HepG2 (cell line): ENCODE measurements around the gene TOM1L2. TPM values are rescaled to one million over a fixed set of nuclear protein-coding genes. Genes with fewer than 3 reads are reported as not detected.

Experiments
- ATAC-seq: fragments of 200-7000 bp; cut with Tn5 transposase; 3 replicates; pipeline ENCODE4 v1.9.1; 2020; ENCODE audit warnings: mild to moderate bottlenecking, moderate library complexity
- BruUV-seq: library from RNA; stranded (reverse); fragments of 400-500 nt; replicated peaks from 2 replicates; lab custom pipeline; 2021; lab: Mats Ljungman, UMichigan
- CTCF ChIA-PET: fragments of 300-600 bp; formaldehyde crosslinking; extraction: SDS; loops from one replicate; lab custom pipeline; 2021; ENCODE audit warnings: low total read pairs, inconsistent platforms, low intra/inter-chr PET ratio; lab: Yijun Ruan, JAX
- POLR2A ChIA-PET: fragments of 350-600 bp; sonication (Branson Sonifier 250); formaldehyde crosslinking; loops from one replicate; lab custom pipeline; 2020; ENCODE audit warnings: antibody characterized with exemption, inconsistent platforms; lab: Yijun Ruan, JAX
- DNase-seq: peaks from one replicate; pipeline ENCODE4 v3.0.0-alpha.2; 2015; ENCODE audit warnings: low spot score
- FAIRE-seq: peaks from 3 replicates; lab custom pipeline; 2011; peaks lifted over from hg19 to GRCh38; lab: Jason Lieb, UNC
- H2AFZ ChIP-seq: one replicate; pipeline ENCODE4 v1.6.1; 2011; ENCODE audit warnings: low read length, inconsistent platforms
- H3K27ac ChIP-seq: fragments of 300-600 bp; 3 replicates; pipeline ENCODE4 v1.8.0; 2011; ENCODE audit warnings: mixed run types, mild to moderate bottlenecking, mixed read lengths, low read length, inconsistent platforms; ENCODE audit not compliant: insufficient read depth; ENCODE audit errors: extremely low read length
- H3K27me3 ChIP-seq, 2 experiments: fragments of 200-600 bp in 1 of 2; 2 replicates in 1 of 2; 3 replicates in 1 of 2; pipeline versions ENCODE4 v1.6.0 to v1.8.0; 2011; ENCODE audit warnings: low read length in 2 of 2, mild to moderate bottlenecking in 2 of 2, moderate library complexity in 2 of 2, inconsistent platforms in 1 of 2; ENCODE audit not compliant: insufficient read depth in 2 of 2, control insufficient read depth in 1 of 2
- H3K36me3 ChIP-seq, 2 experiments: fragments of 200-600 bp in 1 of 2; replicated peaks in 1 of 2; 2 replicates in 1 of 2; 3 replicates in 1 of 2; pipeline versions ENCODE4 v1.5.1 to v1.8.0; 2011; ENCODE audit warnings: low read length in 2 of 2, inconsistent platforms in 1 of 2; ENCODE audit not compliant: insufficient read depth in 2 of 2, control insufficient read depth in 1 of 2
- H3K4me1 ChIP-seq: 2 replicates; pipeline ENCODE4 v1.5.1; 2012; ENCODE audit warnings: low read length, inconsistent platforms; ENCODE audit not compliant: insufficient read depth
- H3K4me2 ChIP-seq: 2 replicates; pipeline ENCODE4 v1.6.0; 2011; ENCODE audit warnings: low read depth, low read length, inconsistent platforms
- H3K4me3 ChIP-seq, 3 experiments: fragments of 200-600 bp in 1 of 3; sonication (generic), shearing (Covaris generic) in 1 of 3; replicated peaks in 1 of 3; 2 replicates each; pipeline ENCODE4 v1.5.1; 2011 to 2016; ENCODE audit warnings: low read length in 3 of 3, inconsistent platforms in 2 of 3, low read depth in 2 of 3, mild to moderate bottlenecking in 2 of 3, control low read depth in 1 of 3, mixed read lengths in 1 of 3; ENCODE audit not compliant: insufficient read depth in 1 of 3
- H3K79me2 ChIP-seq: one replicate; pipeline ENCODE4 v1.6.1; 2011; ENCODE audit warnings: low read length, inconsistent platforms; ENCODE audit not compliant: insufficient read depth
- H3K9ac ChIP-seq: 2 replicates; pipeline ENCODE4 v1.6.0; 2011; ENCODE audit warnings: mild to moderate bottlenecking, low read depth, low read length, inconsistent platforms; ENCODE audit not compliant: insufficient read depth
- H3K9me3 ChIP-seq: 2 replicates; pipeline ENCODE4 v1.5.1; 2012; ENCODE audit warnings: mild to moderate bottlenecking, low read length
- H4K20me1 ChIP-seq: 2 replicates; pipeline ENCODE4 v1.6.0; 2011; ENCODE audit warnings: inconsistent platforms, mild to moderate bottlenecking, low read length, moderate library complexity; ENCODE audit not compliant: insufficient read depth
- CHD2 ChIP-seq: IDR thresholded peaks from 2 replicates; pipeline ENCODE4 v1.6.1; 2011; ENCODE audit warnings: low read depth, low read length, improper control_type of control experiment
- CREB3 ChIP-seq: sonication (generic); formaldehyde crosslinking; IDR thresholded peaks from 2 replicates; pipeline ENCODE4 v1.5.0; 2020; ENCODE audit warnings: missing genetic modification reagents
- POLR2AphosphoS2 ChIP-seq: IDR thresholded peaks from 2 replicates; pipeline ENCODE4 v1.6.1; 2011; ENCODE audit warnings: low read depth, low read length, improper control_type of control experiment
- ZNF142 ChIP-seq: sonication (generic); formaldehyde crosslinking; IDR thresholded peaks from 2 replicates; pipeline ENCODE4 v1.4.0; 2020; ENCODE audit warnings: missing genetic modification reagents
- ZNF512B ChIP-seq: sonication (generic); formaldehyde crosslinking; IDR thresholded peaks from 2 replicates; pipeline ENCODE4 v1.5.1; 2020; ENCODE audit warnings: missing genetic modification reagents, mild to moderate bottlenecking, borderline replicate concordance
- ZNF691 ChIP-seq: sonication (generic); formaldehyde crosslinking; IDR thresholded peaks from 2 replicates; pipeline ENCODE4 v1.4.0; 2020; ENCODE audit warnings: missing genetic modification reagents, low read depth, mild to moderate bottlenecking, borderline replicate concordance
- WGBS: methylation state at CpG from one replicate; pipeline ENCODE4 v1.1.6; 2017; ENCODE audit warnings: low lambda C conversion rate; 5-methylcytosine and 5-hydroxymethylcytosine counted together
- in situ Hi-C: cut with HindIII; loops from 2 replicates; pipeline ENCODE4 v1.10.0; 2017; ENCODE audit warnings: low pct_unique_long_range_greater_than_20kb; ENCODE audit not compliant: extremely low pct_ligation_motif_present
- intact Hi-C: fragments of 100-400 bp; cut with micrococcal nuclease; formaldehyde crosslinking; loops from one replicate; pipeline ENCODE4 v1.10.0; 2022; ENCODE audit not compliant: unreplicated experiment
- polyA plus RNA-seq, 8 experiments: library from polyadenylated mRNA; depleted of rRNA in 3 of 8; stranded (reverse) in 7 of 8; unstranded in 1 of 8; fragments of >200 nt; fragmentation: Illumina TruSeq in 4 of 8; extraction: Trizol in 4 of 8; gene quantifications; 2 replicates each; pipeline versions ENCODE4 v1.2.1 to v1.2.3, GENCODE V29; 2011 to 2016; ENCODE audit warnings: low read depth in 4 of 8, missing spikeins in 1 of 8, mixed read lengths in 1 of 8; ENCODE audit not compliant: insufficient read depth in 1 of 8
- total RNA-seq, 5 experiments: library from RNA; depleted of rRNA; stranded (reverse); fragments of >200 nt; fragmentation: Illumina TruSeq; extraction: Trizol; gene quantifications; 2 replicates each; pipeline ENCODE4 v1.2.3, GENCODE V29; 2016; ENCODE audit warnings: low read depth in 1 of 5
- TF ChIP-seq, protein P1 (sequence below): sonication (generic); formaldehyde crosslinking; IDR thresholded peaks from 2 replicates; pipeline ENCODE4 v1.4.0; 2020; ENCODE audit warnings: missing genetic modification reagents, borderline replicate concordance
- TF ChIP-seq, protein P2 (sequence below): sonication (generic); formaldehyde crosslinking; IDR thresholded peaks from 2 replicates; pipeline ENCODE4 v1.4.0; 2020; ENCODE audit warnings: mild to moderate bottlenecking, missing genetic modification reagents

TOM1L2 gene
- total and polyA plus RNA-seq, 2 of the 13 experiments (the other 11 are each of a cell fraction or from before 2014, with no cell fraction given): 4.7 to 7.4 TPM

DNA sequence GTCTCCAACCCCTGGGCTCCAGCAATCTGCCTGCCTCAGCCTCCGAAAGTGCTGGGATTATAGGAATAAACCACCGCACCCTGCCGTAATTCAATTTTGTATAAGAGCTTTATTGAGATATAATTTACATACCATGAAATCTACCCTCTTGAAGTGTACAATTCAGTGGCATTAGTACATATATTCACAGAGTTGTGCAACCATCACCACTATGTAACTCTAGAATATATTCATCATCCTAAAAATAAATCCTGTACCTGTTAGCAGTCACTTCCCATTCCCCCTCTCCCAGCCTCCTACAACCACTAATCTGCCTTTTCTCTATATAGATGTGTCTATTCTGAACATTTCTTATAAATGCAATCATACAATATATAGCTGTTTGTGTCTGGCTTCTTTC is 26.1 kb downstream of the TOM1L2 start:
- Histone ChIP-seq H3K4me3 (no peak overlapping the region), H3K36me3 (no peaks in the 10 kb centered on the region), H3K9me3 (no peaks in the 10 kb centered on the region), H2AFZ (no peak overlapping the region), H3K4me2 (no peak overlapping the region), H4K20me1 (no peaks in the 10 kb centered on the region), H3K27ac (no peak overlapping the region), H3K79me2 (no peaks in the 10 kb centered on the region), H3K27me3 (no peaks in the 10 kb centered on the region), H3K9ac (no peak overlapping the region), H3K4me1 (peaks cover 43% of the 10 kb centered on the region)
- CTCF ChIA-PET: no interaction called here
- POLR2A ChIA-PET: interaction anchor here (1.0 to 1.2 kb wide), 2 partner anchors 26 kb away, joined by 3 to 4 read pairs; partner anchors contain the start of genes DRC3 and TOM1L2
- 95% methylated on average over 3 of the region's 3 CpGs for WGBS
- DNase-seq (no peak), FAIRE-seq (no peak), ATAC-seq (no peak)
- intact Hi-C loops: no loop called here
- no TSS peak for BruUV-seq
- in situ Hi-C loops: no loop called here
- TF ChIP-seq, protein P1, sequence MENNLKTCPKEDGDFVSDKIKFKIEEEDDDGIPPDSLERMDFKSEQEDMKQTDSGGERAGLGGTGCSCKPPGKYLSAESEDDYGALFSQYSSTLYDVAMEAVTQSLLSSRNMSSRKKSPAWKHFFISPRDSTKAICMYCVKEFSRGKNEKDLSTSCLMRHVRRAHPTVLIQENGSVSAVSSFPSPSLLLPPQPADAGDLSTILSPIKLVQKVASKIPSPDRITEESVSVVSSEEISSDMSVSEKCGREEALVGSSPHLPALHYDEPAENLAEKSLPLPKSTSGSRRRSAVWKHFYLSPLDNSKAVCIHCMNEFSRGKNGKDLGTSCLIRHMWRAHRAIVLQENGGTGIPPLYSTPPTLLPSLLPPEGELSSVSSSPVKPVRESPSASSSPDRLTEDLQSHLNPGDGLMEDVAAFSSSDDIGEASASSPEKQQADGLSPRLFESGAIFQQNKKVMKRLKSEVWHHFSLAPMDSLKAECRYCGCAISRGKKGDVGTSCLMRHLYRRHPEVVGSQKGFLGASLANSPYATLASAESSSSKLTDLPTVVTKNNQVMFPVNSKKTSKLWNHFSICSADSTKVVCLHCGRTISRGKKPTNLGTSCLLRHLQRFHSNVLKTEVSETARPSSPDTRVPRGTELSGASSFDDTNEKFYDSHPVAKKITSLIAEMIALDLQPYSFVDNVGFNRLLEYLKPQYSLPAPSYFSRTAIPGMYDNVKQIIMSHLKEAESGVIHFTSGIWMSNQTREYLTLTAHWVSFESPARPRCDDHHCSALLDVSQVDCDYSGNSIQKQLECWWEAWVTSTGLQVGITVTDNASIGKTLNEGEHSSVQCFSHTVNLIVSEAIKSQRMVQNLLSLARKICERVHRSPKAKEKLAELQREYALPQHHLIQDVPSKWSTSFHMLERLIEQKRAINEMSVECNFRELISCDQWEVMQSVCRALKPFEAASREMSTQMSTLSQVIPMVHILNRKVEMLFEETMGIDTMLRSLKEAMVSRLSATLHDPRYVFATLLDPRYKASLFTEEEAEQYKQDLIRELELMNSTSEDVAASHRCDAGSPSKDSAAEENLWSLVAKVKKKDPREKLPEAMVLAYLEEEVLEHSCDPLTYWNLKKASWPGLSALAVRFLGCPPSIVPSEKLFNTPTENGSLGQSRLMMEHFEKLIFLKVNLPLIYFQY (CRISPR knock-in tag): no peak
- TF ChIP-seq POLR2AphosphoS2 (no peak), ZNF691 (CRISPR knock-in tag) (no peak), ZNF512B (CRISPR knock-in tag) (no peak), CREB3 (no peak), CHD2 (no peak), ZNF142 (CRISPR knock-in tag) (no peak)
- TF ChIP-seq, protein P2, sequence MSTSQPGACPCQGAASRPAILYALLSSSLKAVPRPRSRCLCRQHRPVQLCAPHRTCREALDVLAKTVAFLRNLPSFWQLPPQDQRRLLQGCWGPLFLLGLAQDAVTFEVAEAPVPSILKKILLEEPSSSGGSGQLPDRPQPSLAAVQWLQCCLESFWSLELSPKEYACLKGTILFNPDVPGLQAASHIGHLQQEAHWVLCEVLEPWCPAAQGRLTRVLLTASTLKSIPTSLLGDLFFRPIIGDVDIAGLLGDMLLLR (CRISPR knock-in tag): no peak
